ENCODE measurements around the gene RABGEF1. TPM values are rescaled to one million over a fixed set of nuclear protein-coding genes. Genes with fewer than 3 reads are reported as not detected.

The RABGEF1 gene
- polyA plus RNA-seq, 1 of the 3 experiments (the other 2 are of a cell fraction) = 25.6 TPM

DNA sequence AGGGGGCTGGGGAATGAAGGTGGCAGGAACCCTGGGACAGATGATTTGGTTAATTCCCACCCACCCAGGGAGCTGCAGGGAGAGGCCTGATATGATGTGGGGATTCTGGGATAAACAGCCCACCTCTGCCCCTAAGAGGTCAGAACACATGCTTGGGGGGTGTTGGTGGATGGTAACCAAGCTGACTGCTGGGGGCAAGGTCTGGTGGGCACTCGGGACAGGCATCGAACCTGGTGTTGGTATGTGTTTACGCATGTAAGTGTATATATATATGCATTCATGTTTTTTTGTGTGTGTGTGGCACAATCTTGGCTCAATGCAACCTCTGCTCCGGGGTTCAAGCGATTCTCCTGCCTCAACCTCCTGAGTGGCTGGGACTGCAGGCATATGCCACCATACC is 99.8 kb downstream of the RABGEF1 start:
- no peak overlapping the region for H3K27ac ChIP-seq (ENCODE audit: low read depth in 2 of 2, low read length in 1 of 2)
- peaks cover 5% of the 10 kb centered on the region for H3F3A ChIP-seq (replicated peaks; ENCODE audit: insufficient read depth)
- POLR2A ChIA-PET = no interaction called here
- H2AFZ ChIP-seq (ENCODE audit: low read depth) = no peak overlapping the region
- 25% methylated on average over 5 of the region's 5 CpGs for WGBS (ENCODE audit: low lambda C conversion rate)
- H3K36me3 ChIP-seq (replicated peaks in 1 of 2; ENCODE audit: control insufficient read depth in 1 of 2, insufficient read depth in 2 of 2, low read length in 1 of 2) = no peaks in the 10 kb centered on the region
- H3K9me2 ChIP-seq = no peaks in the 10 kb centered on the region
- TF ChIP-seq, protein P1, sequence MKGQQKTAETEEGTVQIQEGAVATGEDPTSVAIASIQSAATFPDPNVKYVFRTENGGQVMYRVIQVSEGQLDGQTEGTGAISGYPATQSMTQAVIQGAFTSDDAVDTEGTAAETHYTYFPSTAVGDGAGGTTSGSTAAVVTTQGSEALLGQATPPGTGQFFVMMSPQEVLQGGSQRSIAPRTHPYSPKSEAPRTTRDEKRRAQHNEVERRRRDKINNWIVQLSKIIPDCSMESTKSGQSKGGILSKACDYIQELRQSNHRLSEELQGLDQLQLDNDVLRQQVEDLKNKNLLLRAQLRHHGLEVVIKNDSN (IDR thresholded peaks at IDR 0.05; ENCODE audit: borderline replicate concordance, low read depth) = no peak
- TF ChIP-seq JUND (IDR thresholded peaks at IDR 0.05) (no peak), TCF12 (IDR thresholded peaks at IDR 0.05) (no peak), NFIC (IDR thresholded peaks at IDR 0.05; ENCODE audit: borderline replicate concordance) (no peak), ELF1 (IDR thresholded peaks at IDR 0.05) (no peak), GABPA (IDR thresholded peaks at IDR 0.05; ENCODE audit: low read depth) (no peak), EZH2phosphoT487 (IDR thresholded peaks at IDR 0.05; ENCODE audit: borderline replicate concordance, low read depth) (no peak)
- TF ChIP-seq, protein P2, sequence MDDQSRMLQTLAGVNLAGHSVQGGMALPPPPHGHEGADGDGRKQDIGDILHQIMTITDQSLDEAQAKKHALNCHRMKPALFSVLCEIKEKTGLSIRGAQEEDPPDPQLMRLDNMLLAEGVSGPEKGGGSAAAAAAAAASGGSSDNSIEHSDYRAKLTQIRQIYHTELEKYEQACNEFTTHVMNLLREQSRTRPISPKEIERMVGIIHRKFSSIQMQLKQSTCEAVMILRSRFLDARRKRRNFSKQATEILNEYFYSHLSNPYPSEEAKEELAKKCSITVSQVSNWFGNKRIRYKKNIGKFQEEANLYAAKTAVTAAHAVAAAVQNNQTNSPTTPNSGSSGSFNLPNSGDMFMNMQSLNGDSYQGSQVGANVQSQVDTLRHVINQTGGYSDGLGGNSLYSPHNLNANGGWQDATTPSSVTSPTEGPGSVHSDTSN (IDR thresholded peaks at IDR 0.05) = no peak
- TF ChIP-seq, protein P3, sequence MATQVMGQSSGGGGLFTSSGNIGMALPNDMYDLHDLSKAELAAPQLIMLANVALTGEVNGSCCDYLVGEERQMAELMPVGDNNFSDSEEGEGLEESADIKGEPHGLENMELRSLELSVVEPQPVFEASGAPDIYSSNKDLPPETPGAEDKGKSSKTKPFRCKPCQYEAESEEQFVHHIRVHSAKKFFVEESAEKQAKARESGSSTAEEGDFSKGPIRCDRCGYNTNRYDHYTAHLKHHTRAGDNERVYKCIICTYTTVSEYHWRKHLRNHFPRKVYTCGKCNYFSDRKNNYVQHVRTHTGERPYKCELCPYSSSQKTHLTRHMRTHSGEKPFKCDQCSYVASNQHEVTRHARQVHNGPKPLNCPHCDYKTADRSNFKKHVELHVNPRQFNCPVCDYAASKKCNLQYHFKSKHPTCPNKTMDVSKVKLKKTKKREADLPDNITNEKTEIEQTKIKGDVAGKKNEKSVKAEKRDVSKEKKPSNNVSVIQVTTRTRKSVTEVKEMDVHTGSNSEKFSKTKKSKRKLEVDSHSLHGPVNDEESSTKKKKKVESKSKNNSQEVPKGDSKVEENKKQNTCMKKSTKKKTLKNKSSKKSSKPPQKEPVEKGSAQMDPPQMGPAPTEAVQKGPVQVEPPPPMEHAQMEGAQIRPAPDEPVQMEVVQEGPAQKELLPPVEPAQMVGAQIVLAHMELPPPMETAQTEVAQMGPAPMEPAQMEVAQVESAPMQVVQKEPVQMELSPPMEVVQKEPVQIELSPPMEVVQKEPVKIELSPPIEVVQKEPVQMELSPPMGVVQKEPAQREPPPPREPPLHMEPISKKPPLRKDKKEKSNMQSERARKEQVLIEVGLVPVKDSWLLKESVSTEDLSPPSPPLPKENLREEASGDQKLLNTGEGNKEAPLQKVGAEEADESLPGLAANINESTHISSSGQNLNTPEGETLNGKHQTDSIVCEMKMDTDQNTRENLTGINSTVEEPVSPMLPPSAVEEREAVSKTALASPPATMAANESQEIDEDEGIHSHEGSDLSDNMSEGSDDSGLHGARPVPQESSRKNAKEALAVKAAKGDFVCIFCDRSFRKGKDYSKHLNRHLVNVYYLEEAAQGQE (IDR thresholded peaks at IDR 0.05; ENCODE audit: low read depth, low read length) = no peak
- TF ChIP-seq, protein P4, sequence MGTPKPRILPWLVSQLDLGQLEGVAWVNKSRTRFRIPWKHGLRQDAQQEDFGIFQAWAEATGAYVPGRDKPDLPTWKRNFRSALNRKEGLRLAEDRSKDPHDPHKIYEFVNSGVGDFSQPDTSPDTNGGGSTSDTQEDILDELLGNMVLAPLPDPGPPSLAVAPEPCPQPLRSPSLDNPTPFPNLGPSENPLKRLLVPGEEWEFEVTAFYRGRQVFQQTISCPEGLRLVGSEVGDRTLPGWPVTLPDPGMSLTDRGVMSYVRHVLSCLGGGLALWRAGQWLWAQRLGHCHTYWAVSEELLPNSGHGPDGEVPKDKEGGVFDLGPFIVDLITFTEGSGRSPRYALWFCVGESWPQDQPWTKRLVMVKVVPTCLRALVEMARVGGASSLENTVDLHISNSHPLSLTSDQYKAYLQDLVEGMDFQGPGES (IDR thresholded peaks at IDR 0.05; ENCODE audit: low read depth, low read length) = no peak
- H3K4me3 ChIP-seq (ENCODE audit: low read depth in 2 of 2, low read length in 1 of 2) = no peak overlapping the region
- no peak for DNase-seq
- no peak overlapping the region for H3K4me2 ChIP-seq
- H4K20me1 ChIP-seq (ENCODE audit: insufficient read depth) = no peaks in the 10 kb centered on the region
- peaks cover 0 to under 1% of the 10 kb centered on the region in 2 experiments; a peak in 1 of 4 replicates for H3K4me1 ChIP-seq (ENCODE audit: control insufficient read depth in 1 of 2, insufficient read depth in 2 of 2, low read depth in 1 of 2, low read length in 1 of 2)
- no peaks in the 10 kb centered on the region for H3K27me3 ChIP-seq (ENCODE audit: insufficient read depth)
- H3K9ac ChIP-seq = no peak overlapping the region
- H3K79me2 ChIP-seq (ENCODE audit: insufficient read depth) = peaks cover 2% of the 10 kb centered on the region; the same call in 1 of the 2 replicates
- CTCF ChIA-PET = no interaction called here
- H3K9me3 ChIP-seq = no peaks in the 10 kb centered on the region

DNA sequence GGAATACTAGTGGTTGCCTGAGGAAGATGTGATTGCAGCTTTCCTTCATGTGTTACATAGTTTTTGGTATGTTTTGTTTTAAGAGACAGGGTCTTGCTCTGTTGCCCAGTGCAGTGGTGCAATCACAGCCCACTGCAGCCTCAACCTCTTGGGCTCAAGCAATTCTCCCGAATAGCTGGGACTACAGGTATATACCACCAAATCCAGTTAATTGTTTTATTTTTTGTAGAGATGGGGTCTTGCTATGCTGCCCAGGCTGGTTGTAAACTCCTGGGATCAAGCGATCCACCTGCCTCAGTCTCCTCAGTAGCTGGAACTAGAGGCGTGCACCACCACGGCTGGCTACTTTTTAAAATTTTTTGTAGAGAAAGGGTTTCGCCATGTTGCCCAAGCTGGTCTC is 101.4 kb downstream of the RABGEF1 start:
- no peaks in the 10 kb centered on the region for H3K9me2 ChIP-seq
- H3K27me3 ChIP-seq (ENCODE audit: insufficient read depth) = no peaks in the 10 kb centered on the region
- no peak overlapping the region for H3K9ac ChIP-seq
- WGBS (ENCODE audit: low lambda C conversion rate) = 88% methylated on average over 5 of the region's 5 CpGs
- no peak for DNase-seq
- H2AFZ ChIP-seq (ENCODE audit: low read depth) = no peak overlapping the region
- CTCF ChIA-PET = no interaction called here
- peaks cover 0 to 7% of the 10 kb centered on the region in 2 experiments; a peak in 1 of 4 replicates for H3K4me1 ChIP-seq (ENCODE audit: control insufficient read depth in 1 of 2, insufficient read depth in 2 of 2, low read depth in 1 of 2, low read length in 1 of 2)
- no peak overlapping the region for H3K4me2 ChIP-seq
- H3K79me2 ChIP-seq (ENCODE audit: insufficient read depth) = peaks cover 10% of the 10 kb centered on the region; the same call in 1 of the 2 replicates
- no peaks in the 10 kb centered on the region for H3K36me3 ChIP-seq (replicated peaks in 1 of 2; ENCODE audit: control insufficient read depth in 1 of 2, insufficient read depth in 2 of 2, low read length in 1 of 2)
- POLR2A ChIA-PET = no interaction called here
- no peaks in the 10 kb centered on the region for H3K9me3 ChIP-seq
- no peak overlapping the region for H3K4me3 ChIP-seq (ENCODE audit: low read depth in 2 of 2, low read length in 1 of 2)
- no peaks in the 10 kb centered on the region for H4K20me1 ChIP-seq (ENCODE audit: insufficient read depth)
- H3K27ac ChIP-seq (ENCODE audit: low read depth in 2 of 2, low read length in 1 of 2) = no peak overlapping the region
- peaks cover 5% of the 10 kb centered on the region for H3F3A ChIP-seq (replicated peaks; ENCODE audit: insufficient read depth)
- TF ChIP-seq RCOR1 (IDR thresholded peaks at IDR 0.05; ENCODE audit: low read length) (no peak), EP300 (IDR thresholded peaks at IDR 0.05; ENCODE audit: borderline replicate concordance in 1 of 2, low read depth in 1 of 2, low read length in 1 of 2) (no peak), GATA2 (CRISPR knock-in tag; IDR thresholded peaks at IDR 0.05) (no peak), POLR2AphosphoS5 (IDR thresholded peaks at IDR 0.05; ENCODE audit: low read depth, low read length) (no peak), FOXM1 (IDR thresholded peaks at IDR 0.05; ENCODE audit: low read depth) (no peak), FOSL2 (IDR thresholded peaks at IDR 0.05; ENCODE audit: borderline replicate concordance, low read depth) (no peak), NRF1 (IDR thresholded peaks at IDR 0.05; ENCODE audit: low read depth, low read length) (no peak), CHD2 (IDR thresholded peaks at IDR 0.05; ENCODE audit: low read length, partially characterized antibody) (no peak), SIN3A (IDR thresholded peaks at IDR 0.05; ENCODE audit: borderline replicate concordance, low read depth, low read length) (no peak), ELF1 (IDR thresholded peaks at IDR 0.05) (no peak), GABPA (IDR thresholded peaks at IDR 0.05; ENCODE audit: low read depth) (no peak), TCF12 (IDR thresholded peaks at IDR 0.05) (no peak), NFIC (IDR thresholded peaks at IDR 0.05; ENCODE audit: borderline replicate concordance) (no peak)
- TF ChIP-seq, protein P1 (IDR thresholded peaks at IDR 0.05; ENCODE audit: borderline replicate concordance, low read depth) = no peak
- TF ChIP-seq, protein P5, sequence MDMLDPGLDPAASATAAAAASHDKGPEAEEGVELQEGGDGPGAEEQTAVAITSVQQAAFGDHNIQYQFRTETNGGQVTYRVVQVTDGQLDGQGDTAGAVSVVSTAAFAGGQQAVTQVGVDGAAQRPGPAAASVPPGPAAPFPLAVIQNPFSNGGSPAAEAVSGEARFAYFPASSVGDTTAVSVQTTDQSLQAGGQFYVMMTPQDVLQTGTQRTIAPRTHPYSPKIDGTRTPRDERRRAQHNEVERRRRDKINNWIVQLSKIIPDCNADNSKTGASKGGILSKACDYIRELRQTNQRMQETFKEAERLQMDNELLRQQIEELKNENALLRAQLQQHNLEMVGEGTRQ (IDR thresholded peaks at IDR 0.05; ENCODE audit: borderline replicate concordance, low read depth, low read length) = no peak
